ENCODE results near the gene GGT6.

DNA sequence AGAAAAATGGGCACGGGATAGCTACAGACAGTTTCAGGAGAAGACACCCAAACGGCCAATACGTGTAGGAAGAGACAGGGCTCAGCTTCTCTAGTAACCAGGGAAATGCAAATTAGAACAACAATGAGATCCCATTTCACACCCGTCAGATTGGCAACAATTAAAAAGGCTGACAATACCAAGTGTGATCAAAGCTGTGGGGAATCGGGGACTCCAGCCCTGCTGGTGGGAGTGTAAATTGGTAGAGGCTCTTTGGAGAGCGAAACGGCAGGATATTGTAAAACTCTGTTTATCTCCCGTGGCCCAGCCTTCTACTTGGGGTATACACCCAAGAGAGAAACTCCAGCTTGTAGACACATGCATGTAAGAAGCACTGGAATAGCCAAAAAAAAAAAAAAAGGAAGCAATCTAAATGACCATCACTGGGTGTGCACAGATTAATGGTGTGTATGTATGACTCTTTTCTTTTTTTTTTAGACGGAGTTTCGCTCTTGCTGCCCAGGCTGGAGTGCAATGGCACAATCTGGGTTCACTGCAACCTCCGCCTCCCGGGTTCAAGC is 32.7 kb downstream of the GGT6 start:
- TF ChIP-seq CTCF (IDR thresholded peaks at IDR 0.05; ENCODE audit: insufficient read depth, low read length): no peak
- TF ChIP-seq GABPA (IDR thresholded peaks at IDR 0.05; ENCODE audit: low read depth): no peak
- TF ChIP-seq SPI1 (IDR thresholded peaks at IDR 0.05; ENCODE audit: borderline replicate concordance, low read depth): no peak

Data from HL-60 (cell line).